ENCODE measurements around the gene OR13C2. TPM values are rescaled to one million over a fixed set of nuclear protein-coding genes. Genes with fewer than 3 reads are reported as not detected.

Gene OR13C2
- total and polyA plus RNA-seq, 4 donors = not detected

DNA sequence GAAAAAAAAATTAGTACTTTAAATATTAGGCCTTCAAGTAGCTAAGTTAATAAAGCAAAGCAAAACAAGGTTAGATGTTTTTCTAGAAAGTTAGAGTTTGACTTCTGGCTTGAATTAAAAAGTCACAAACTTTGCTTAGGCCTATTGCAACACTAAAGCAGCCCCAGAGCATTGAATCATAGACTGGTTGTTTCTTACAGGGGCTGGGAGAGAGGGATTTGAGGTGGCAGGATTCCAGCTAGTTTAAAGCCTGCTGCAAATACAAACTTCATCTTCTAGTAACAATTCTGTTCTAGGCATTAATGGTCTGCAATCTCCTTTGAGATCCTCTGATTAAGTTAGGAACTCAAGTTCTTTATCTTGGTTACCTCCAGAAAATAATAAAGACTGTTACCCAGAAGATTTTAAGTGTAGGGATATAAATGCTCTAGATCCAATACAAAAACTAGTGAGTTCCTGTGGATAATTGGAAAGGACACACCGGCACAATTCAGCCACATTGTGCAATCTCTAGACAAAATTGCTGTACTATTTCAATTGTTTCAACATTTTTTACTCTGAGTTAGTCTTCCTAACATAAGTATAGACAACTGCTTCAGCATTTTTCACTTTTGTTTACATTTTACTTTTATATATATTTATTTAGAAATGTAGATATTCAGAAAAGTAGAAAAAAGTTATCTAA lies 18.8 kb downstream of the OR13C2 start:
- Histone ChIP-seq H3K9me3 (ENCODE audit: control insufficient read depth in 4 of 4, insufficient read depth in 3 of 4, low read length in 3 of 4) (no peaks in the 10 kb centered on the region), H3K4me1 (ENCODE audit: control insufficient read depth in 5 of 5, insufficient read depth in 5 of 5, low read length in 5 of 5) (no peaks in the 10 kb centered on the region), H3K36me3 (ENCODE audit: control insufficient read depth in 4 of 4, insufficient read depth in 4 of 4, low read length in 4 of 4) (no peaks in the 10 kb centered on the region), H3K27ac (ENCODE audit: low read depth in 1 of 2, low read length in 1 of 2) (no peak overlapping the region), H3K4me3 (no peak overlapping the region), H3K27me3 (ENCODE audit: control insufficient read depth in 3 of 3, insufficient read depth in 3 of 3, low read length in 2 of 3) (no peaks in the 10 kb centered on the region), H3K9ac (ENCODE audit: insufficient read depth in 1 of 2, low read length in 2 of 2) (no peak overlapping the region)
- DNase-seq (peak; percentile 27 to 77 (median 48)), ATAC-seq (ENCODE audit: insufficient read depth, low FRiP score) (no peak)
- TF ChIP-seq, protein P1, sequence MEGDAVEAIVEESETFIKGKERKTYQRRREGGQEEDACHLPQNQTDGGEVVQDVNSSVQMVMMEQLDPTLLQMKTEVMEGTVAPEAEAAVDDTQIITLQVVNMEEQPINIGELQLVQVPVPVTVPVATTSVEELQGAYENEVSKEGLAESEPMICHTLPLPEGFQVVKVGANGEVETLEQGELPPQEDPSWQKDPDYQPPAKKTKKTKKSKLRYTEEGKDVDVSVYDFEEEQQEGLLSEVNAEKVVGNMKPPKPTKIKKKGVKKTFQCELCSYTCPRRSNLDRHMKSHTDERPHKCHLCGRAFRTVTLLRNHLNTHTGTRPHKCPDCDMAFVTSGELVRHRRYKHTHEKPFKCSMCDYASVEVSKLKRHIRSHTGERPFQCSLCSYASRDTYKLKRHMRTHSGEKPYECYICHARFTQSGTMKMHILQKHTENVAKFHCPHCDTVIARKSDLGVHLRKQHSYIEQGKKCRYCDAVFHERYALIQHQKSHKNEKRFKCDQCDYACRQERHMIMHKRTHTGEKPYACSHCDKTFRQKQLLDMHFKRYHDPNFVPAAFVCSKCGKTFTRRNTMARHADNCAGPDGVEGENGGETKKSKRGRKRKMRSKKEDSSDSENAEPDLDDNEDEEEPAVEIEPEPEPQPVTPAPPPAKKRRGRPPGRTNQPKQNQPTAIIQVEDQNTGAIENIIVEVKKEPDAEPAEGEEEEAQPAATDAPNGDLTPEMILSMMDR (IDR thresholded peaks at IDR 0.05; ENCODE audit: control extremely low read depth, extremely low read depth) = no peak
- 0 to 47% methylated on average over 1 of the region's 1 CpG for WGBS, 2 donors

DNA sequence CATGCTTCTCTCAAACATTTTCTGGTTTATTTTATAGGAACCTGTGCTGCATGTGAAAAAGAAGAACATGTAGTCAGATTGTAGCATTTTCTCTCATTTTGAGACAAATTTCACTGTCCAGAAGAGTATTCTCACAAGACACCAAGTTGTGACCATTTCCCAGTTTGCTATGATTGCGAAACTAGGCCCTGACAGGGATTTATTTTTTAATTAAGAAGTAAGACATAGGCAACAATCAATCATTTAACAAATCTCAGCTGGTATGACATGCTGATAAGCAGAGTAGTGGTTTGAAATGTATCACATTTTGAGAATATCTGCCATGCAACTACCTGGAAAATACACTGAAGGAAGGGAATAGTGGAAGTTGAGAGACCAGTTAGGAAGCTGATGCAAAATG lies 24.9 kb downstream of the OR13C2 start:
- Histone ChIP-seq H3K9me3 (ENCODE audit: control insufficient read depth in 4 of 4, insufficient read depth in 3 of 4, low read length in 3 of 4) (no peaks in the 10 kb centered on the region), H3K27ac (ENCODE audit: low read depth in 1 of 2, low read length in 1 of 2) (no peak overlapping the region), H3K9ac (ENCODE audit: insufficient read depth in 1 of 2, low read length in 2 of 2) (no peak overlapping the region), H3K36me3 (ENCODE audit: control insufficient read depth in 4 of 4, insufficient read depth in 4 of 4, low read length in 4 of 4) (no peaks in the 10 kb centered on the region), H3K4me3 (no peak overlapping the region), H3K4me1 (ENCODE audit: control insufficient read depth in 5 of 5, insufficient read depth in 5 of 5, low read length in 5 of 5) (no peaks in the 10 kb centered on the region), H3K27me3 (ENCODE audit: control insufficient read depth in 3 of 3, insufficient read depth in 3 of 3, low read length in 2 of 3) (no peaks in the 10 kb centered on the region)
- ATAC-seq (ENCODE audit: insufficient read depth, low FRiP score) (no peak), DNase-seq (no peak)
- WGBS, 2 donors = 86 to 92% methylated on average over 1 of the region's 1 CpG
- TF ChIP-seq, protein P1 (IDR thresholded peaks at IDR 0.05; ENCODE audit: control extremely low read depth, extremely low read depth) = no peak

DNA sequence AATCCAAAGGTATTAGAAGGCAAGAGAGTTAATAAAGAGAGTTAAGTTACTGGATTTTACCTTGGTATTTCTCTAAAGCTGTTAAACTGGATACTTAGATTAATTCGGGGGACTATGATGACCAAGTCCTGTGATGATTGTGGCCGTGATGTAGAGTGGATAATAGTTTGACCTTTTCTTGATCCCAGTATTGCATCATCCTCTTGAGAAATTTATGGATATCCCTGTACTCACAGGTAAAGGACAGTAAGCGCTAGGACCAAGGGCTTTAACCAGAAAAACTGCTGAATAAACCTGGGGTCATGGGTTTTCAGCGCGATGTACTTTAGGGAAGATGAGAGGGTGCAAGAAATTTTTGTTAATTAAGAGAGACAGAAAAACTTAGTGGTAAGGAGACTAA lies 28.2 kb downstream of the OR13C2 start:
- H3K36me3 ChIP-seq (ENCODE audit: control insufficient read depth in 4 of 4, insufficient read depth in 4 of 4, low read length in 4 of 4) = no peaks in the 10 kb centered on the region
- H3K4me3 ChIP-seq = no peak overlapping the region
- no peak for DNase-seq
- no peak overlapping the region for H3K9ac ChIP-seq (ENCODE audit: insufficient read depth in 1 of 2, low read length in 2 of 2)
- TF ChIP-seq, protein P1 (IDR thresholded peaks at IDR 0.05; ENCODE audit: control extremely low read depth, extremely low read depth) = no peak
- ATAC-seq (ENCODE audit: insufficient read depth, low FRiP score) = no peak
- 83 to 91% methylated on average over 5 of the region's 5 CpGs for WGBS, 2 donors
- H3K27me3 ChIP-seq (ENCODE audit: control insufficient read depth in 3 of 3, insufficient read depth in 3 of 3, low read length in 2 of 3) = no peaks in the 10 kb centered on the region
- no peak overlapping the region for H3K27ac ChIP-seq (ENCODE audit: low read depth in 1 of 2, low read length in 1 of 2)
- no peaks in the 10 kb centered on the region for H3K4me1 ChIP-seq (ENCODE audit: control insufficient read depth in 5 of 5, insufficient read depth in 5 of 5, low read length in 5 of 5)
- no peaks in the 10 kb centered on the region for H3K9me3 ChIP-seq (ENCODE audit: control insufficient read depth in 4 of 4, insufficient read depth in 3 of 4, low read length in 3 of 4)

DNA sequence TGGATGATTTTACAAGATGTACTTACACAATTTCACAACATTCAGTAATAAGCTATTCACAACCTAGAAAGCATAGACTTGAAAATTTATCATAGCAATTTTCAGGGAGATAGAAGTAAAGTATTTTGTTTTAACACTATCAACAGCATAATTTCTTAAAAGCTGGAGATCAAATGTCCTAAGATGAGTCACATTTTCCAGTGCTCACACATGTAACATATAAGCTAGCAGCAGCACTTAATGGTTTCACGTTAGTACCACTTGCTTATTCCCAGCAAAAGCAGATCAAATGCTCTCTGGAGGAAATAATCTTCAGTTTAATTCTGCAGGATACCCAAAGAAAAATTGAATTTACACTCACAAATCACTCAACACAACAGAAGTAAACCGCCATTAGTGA lies 30.0 kb downstream of the OR13C2 start:
- WGBS, 2 donors = 80 to 87% methylated on average over 2 of the region's 2 CpGs
- no peak for DNase-seq
- Histone ChIP-seq H3K4me1 (ENCODE audit: control insufficient read depth in 5 of 5, insufficient read depth in 5 of 5, low read length in 5 of 5) (no peaks in the 10 kb centered on the region), H3K9ac (ENCODE audit: insufficient read depth in 1 of 2, low read length in 2 of 2) (no peak overlapping the region), H3K9me3 (ENCODE audit: control insufficient read depth in 4 of 4, insufficient read depth in 3 of 4, low read length in 3 of 4) (peaks cover 0 to 4% (median 0%) of the 10 kb centered on the region in 4 donors), H3K27me3 (ENCODE audit: control insufficient read depth in 3 of 3, insufficient read depth in 3 of 3, low read length in 2 of 3) (no peaks in the 10 kb centered on the region), H3K36me3 (ENCODE audit: control insufficient read depth in 4 of 4, insufficient read depth in 4 of 4, low read length in 4 of 4) (no peaks in the 10 kb centered on the region), H3K4me3 (no peak overlapping the region), H3K27ac (ENCODE audit: low read depth in 1 of 2, low read length in 1 of 2) (no peak overlapping the region)
- no peak for ATAC-seq (ENCODE audit: insufficient read depth, low FRiP score)
- TF ChIP-seq, protein P1 (IDR thresholded peaks at IDR 0.05; ENCODE audit: control extremely low read depth, extremely low read depth) = no peak
